IMR-90 (cell line): ENCODE measurements around the gene EXT2. TPM values are rescaled to one million over a fixed set of nuclear protein-coding genes. Genes with fewer than 3 reads are reported as not detected.

ENCODE experiments used
- ATAC-seq: fragments of 200-7000 bp; cut with Tn5 transposase; 2 replicates; pipeline ENCODE4 v1.9.1; 2020; ENCODE audit warnings: low read depth, mild to moderate bottlenecking, moderate library complexity
- BruUV-seq: library from RNA; stranded (reverse); fragments of 400-500 nt; replicated peaks from 2 replicates; lab custom pipeline; 2021; lab: Mats Ljungman, UMichigan
- CTCF ChIA-PET: fragments of 300-600 bp; formaldehyde crosslinking; extraction: SDS; loops from one replicate; lab custom pipeline; 2021; ENCODE audit warnings: antibody characterized with exemption; lab: Yijun Ruan, JAX
- POLR2A ChIA-PET: fragments of 300-600 bp; sonication (Branson Sonifier 250); formaldehyde crosslinking; loops from one replicate; lab custom pipeline; 2022; ENCODE audit warnings: antibody characterized with exemption; ENCODE audit not compliant: unreplicated experiment; lab: Charles Lee
- DNase-seq: peaks from one replicate; pipeline ENCODE4 v3.0.0; 2013
- H2AFZ ChIP-seq: replicated peaks from 2 replicates; pipeline ENCODE3; 2013; ENCODE audit warnings: low read length, mild to moderate bottlenecking; ENCODE audit not compliant: poor library complexity
- H2AK5ac ChIP-seq: 2 replicates; pipeline ENCODE4 v1.6.1; 2013; ENCODE audit warnings: low read depth, low read length, inconsistent platforms
- H2AK9ac ChIP-seq: replicated peaks from 2 replicates; pipeline ENCODE3; 2013; ENCODE audit warnings: mild to moderate bottlenecking, low read depth, low read length, moderate library complexity; ENCODE audit not compliant: poor library complexity
- H2BK120ac ChIP-seq: 2 replicates; pipeline ENCODE4 v1.6.1; 2013; ENCODE audit warnings: low read depth, low read length, inconsistent platforms
- H2BK15ac ChIP-seq: 3 replicates; pipeline ENCODE4 v1.6.1; 2013; ENCODE audit warnings: low read depth, low read length, inconsistent platforms
- H2BK20ac ChIP-seq: 2 replicates; pipeline ENCODE4 v1.6.1; 2013; ENCODE audit warnings: low read depth, mild to moderate bottlenecking, inconsistent platforms, low read length, moderate library complexity
- H2BK5ac ChIP-seq: 2 replicates; pipeline ENCODE4 v1.6.1; 2013; ENCODE audit warnings: mild to moderate bottlenecking, low read depth, low read length, inconsistent platforms; ENCODE audit not compliant: poor library complexity, severe bottlenecking
- H3K14ac ChIP-seq: replicated peaks from 2 replicates; pipeline ENCODE4 v1.6.1; 2013; ENCODE audit warnings: low read depth, low read length, inconsistent platforms
- H3K18ac ChIP-seq: 2 replicates; pipeline ENCODE4 v1.6.1; 2013; ENCODE audit warnings: low read depth, low read length, control low read depth
- H3K23ac ChIP-seq: 2 replicates; pipeline ENCODE4 v1.6.1; 2013; ENCODE audit warnings: low read depth, low read length, inconsistent platforms
- H3K27ac ChIP-seq: 2 replicates; pipeline ENCODE4 v1.5.1; 2013; ENCODE audit warnings: mild to moderate bottlenecking, control low read depth, low read length; ENCODE audit not compliant: insufficient read depth
- H3K27me3 ChIP-seq: 2 replicates; pipeline ENCODE4 v1.6.1; 2013; ENCODE audit warnings: low read length; ENCODE audit not compliant: control insufficient read depth, insufficient read depth
- H3K36me3 ChIP-seq: 2 replicates; pipeline ENCODE4 v1.6.1; 2013; ENCODE audit warnings: low read length, mixed read lengths; ENCODE audit not compliant: control insufficient read depth, insufficient read depth
- H3K4ac ChIP-seq: 2 replicates; pipeline ENCODE4 v1.6.1; 2013; ENCODE audit warnings: low read depth, low read length, inconsistent platforms
- H3K4me1 ChIP-seq: 2 replicates; pipeline ENCODE4 v1.6.1; 2013; ENCODE audit warnings: low read length, mixed read lengths; ENCODE audit not compliant: control insufficient read depth, insufficient read depth
- H3K4me2 ChIP-seq: 2 replicates; pipeline ENCODE4 v1.6.1; 2013; ENCODE audit warnings: low read depth, mild to moderate bottlenecking, control low read depth, low read length, moderate library complexity
- H3K4me3 ChIP-seq: 2 replicates; pipeline ENCODE4 v1.5.1; 2013; ENCODE audit warnings: low read depth, mild to moderate bottlenecking, control low read depth, low read length, moderate library complexity; ENCODE audit not compliant: insufficient read depth
- H3K56ac ChIP-seq: 2 replicates; pipeline ENCODE4 v1.6.1; 2013; ENCODE audit warnings: low read length, inconsistent platforms; ENCODE audit not compliant: insufficient read depth; ENCODE audit errors: extremely low read depth
- H3K79me1 ChIP-seq, 2 experiments: 2 replicates each; pipeline ENCODE4 v1.6.1; 2013; ENCODE audit warnings: low read length in 2 of 2, inconsistent platforms in 1 of 2, low read depth in 1 of 2
- H3K9ac ChIP-seq: 2 replicates; pipeline ENCODE4 v1.6.1; 2013; ENCODE audit warnings: low read depth, low read length, control low read depth
- H3K9me1 ChIP-seq: 2 replicates; pipeline ENCODE4 v1.6.1; 2013; ENCODE audit warnings: low read length, inconsistent platforms; ENCODE audit not compliant: insufficient read depth
- H3K9me3 ChIP-seq: 2 replicates; pipeline ENCODE4 v1.6.1; 2013; ENCODE audit warnings: low read length; ENCODE audit not compliant: control insufficient read depth, insufficient read depth
- H4K20me1 ChIP-seq: 2 replicates; pipeline ENCODE4 v1.6.1; 2013; ENCODE audit warnings: low read length, inconsistent platforms; ENCODE audit not compliant: insufficient read depth
- H4K5ac ChIP-seq: 2 replicates; pipeline ENCODE4 v1.6.1; 2013; ENCODE audit warnings: mild to moderate bottlenecking, low read depth, low read length, control low read depth
- H4K8ac ChIP-seq, 2 experiments: 2 replicates each; pipeline ENCODE4 v1.6.1; 2013; ENCODE audit warnings: low read depth in 2 of 2, low read length in 2 of 2, control low read depth in 1 of 2, inconsistent platforms in 1 of 2
- H4K91ac ChIP-seq: 2 replicates; pipeline ENCODE4 v1.6.1; 2013; ENCODE audit warnings: low read depth, low read length, inconsistent platforms; ENCODE audit not compliant: insufficient read depth
- MAZ ChIP-seq: IDR thresholded peaks from 2 replicates; pipeline ENCODE4 v1.6.1; 2012; ENCODE audit warnings: low read depth, mild to moderate bottlenecking, low read length, improper control_type of control experiment, moderate library complexity, borderline replicate concordance
- NFE2L2 ChIP-seq: fragments of 150-350 bp; IDR thresholded peaks from 2 replicates; pipeline ENCODE4 v1.6.1; 2016; ENCODE audit warnings: low read depth, mild to moderate bottlenecking, low read length
- WGBS, 2 experiments: methylation state at CpG; one replicate each; pipeline versions ENCODE4 v1.1.5 to v1.1.7; 2013; ENCODE audit warnings: missing lambda C conversion rate in 2 of 2; ENCODE audit not compliant: insufficient read length in 1 of 2; ENCODE audit errors: extremely low coverage in 2 of 2; 5-methylcytosine and 5-hydroxymethylcytosine counted together
- dilution Hi-C: fragments of 300-500 bp; cut with HindIII; formaldehyde crosslinking; loops from one replicate; pipeline ENCODE4 v1.14.3; 2018; ENCODE audit warnings: low sequenced_read_pairs; ENCODE audit not compliant: unreplicated experiment
- in situ Hi-C: fragments of 300-500 bp; cut with MboI; formaldehyde crosslinking; loops from 3 replicates; pipeline ENCODE4 v1.14.3; 2019; ENCODE audit warnings: low sequenced_read_pairs, inconsistent platforms, mixed read lengths
- intact Hi-C: fragments of 100-400 bp; cut with micrococcal nuclease; formaldehyde crosslinking; loops from 2 replicates; pipeline ENCODE4 v1.10.0; 2022
- polyA plus RNA-seq, 3 experiments: library from polyadenylated mRNA; depleted of rRNA; stranded (reverse); fragments of >200 nt; gene quantifications; 2 replicates each; pipeline ENCODE4 v1.2.3, GENCODE V29; 2012; ENCODE audit warnings: low replicate concordance in 1 of 3
- total RNA-seq: library from RNA; depleted of rRNA; stranded (reverse); fragments of >200 nt; gene quantifications from 2 replicates; pipeline ENCODE4 v1.2.3, GENCODE V29; 2012
- TF ChIP-seq, protein P1 (sequence below): fragments of 150-350 bp; IDR thresholded peaks from 2 replicates; pipeline ENCODE4 v1.6.1; 2016; ENCODE audit warnings: low read depth, mild to moderate bottlenecking, low read length, moderate library complexity, borderline replicate concordance

EXT2 gene
- total and polyA plus RNA-seq, 2 of the 4 experiments (the other 2 are of a cell fraction) = 75.0 to 85.3 TPM

GRCh38 chr11:44162662-44163061, 67.2 kb downstream of the EXT2 start:
- no CpG with 5 or more reads among the region's 2 CpGs for WGBS, 2 experiments
- no peak for TF ChIP-seq MAZ
- TF ChIP-seq NFE2L2 = no peak
- TF ChIP-seq, protein P1, sequence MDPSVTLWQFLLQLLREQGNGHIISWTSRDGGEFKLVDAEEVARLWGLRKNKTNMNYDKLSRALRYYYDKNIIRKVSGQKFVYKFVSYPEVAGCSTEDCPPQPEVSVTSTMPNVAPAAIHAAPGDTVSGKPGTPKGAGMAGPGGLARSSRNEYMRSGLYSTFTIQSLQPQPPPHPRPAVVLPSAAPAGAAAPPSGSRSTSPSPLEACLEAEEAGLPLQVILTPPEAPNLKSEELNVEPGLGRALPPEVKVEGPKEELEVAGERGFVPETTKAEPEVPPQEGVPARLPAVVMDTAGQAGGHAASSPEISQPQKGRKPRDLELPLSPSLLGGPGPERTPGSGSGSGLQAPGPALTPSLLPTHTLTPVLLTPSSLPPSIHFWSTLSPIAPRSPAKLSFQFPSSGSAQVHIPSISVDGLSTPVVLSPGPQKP = no peak
- ATAC-seq (no peak), DNase-seq (no peak)
- Histone ChIP-seq H3K27ac (no peak overlapping the region), H3K9me1 (no peaks in the 10 kb centered on the region), H3K9me3 (no peaks in the 10 kb centered on the region), H4K8ac (no peak overlapping the region), H4K5ac (no peak overlapping the region), H2AK5ac (no peak overlapping the region), H2AFZ (no peak overlapping the region), H2BK120ac (no peak overlapping the region), H3K9ac (no peak overlapping the region), H3K56ac (no peak overlapping the region), H2AK9ac (no peak overlapping the region), H3K18ac (no peak overlapping the region), H3K4me2 (no peak overlapping the region), H3K4me3 (no peak overlapping the region), H2BK5ac (no peak overlapping the region), H3K4ac (no peak overlapping the region), H3K14ac (no peak overlapping the region), H2BK15ac (no peak overlapping the region), H3K27me3 (no peaks in the 10 kb centered on the region), H4K20me1 (no peaks in the 10 kb centered on the region; the same call in 1 of the 2 replicates), H2BK20ac (no peak overlapping the region), H3K23ac (no peak overlapping the region), H4K91ac (no peak overlapping the region), H3K79me1 (peaks cover 0 to 4% of the 10 kb centered on the region in 2 experiments; a peak in 1 of 4 replicates), H3K36me3 (no peaks in the 10 kb centered on the region; the same call in none of the 2 replicates), H3K4me1 (no peaks in the 10 kb centered on the region)
- dilution Hi-C loops (no loop called here), in situ Hi-C loops (no loop called here), intact Hi-C loops (no loop called here)
- POLR2A ChIA-PET = no interaction called here
- CTCF ChIA-PET = no interaction called here
- no TSS peak for BruUV-seq
